ENCODE results near the gene DCANP1.

Gene DCANP1

GRCh38 chr5:135429301-135430134 lies 17.6 kb downstream of the DCANP1 start:
- TF ChIP-seq REST (IDR thresholded peaks at IDR 0.05; ENCODE audit: insufficient read depth in 1 of 2, low read depth in 2 of 2, low read length in 2 of 2) (no peak), FOXP2 (optimal IDR thresholded peaks at IDR 0.05; ENCODE audit: borderline replicate concordance, extremely low read depth, extremely low read length, insufficient read depth) (no peak), SIN3A (IDR thresholded peaks at IDR 0.05; ENCODE audit: borderline replicate concordance, insufficient read depth, low read length) (no peak), TAF1 (IDR thresholded peaks at IDR 0.05; ENCODE audit: borderline replicate concordance, insufficient read depth, low read length) (no peak), POLR2AphosphoS5 (IDR thresholded peaks at IDR 0.05; ENCODE audit: low read depth, low read length) (no peak)

- TF ChIP-seq SIN3A (IDR thresholded peaks at IDR 0.05; ENCODE audit: borderline replicate concordance, insufficient read depth, low read length), result no peak
- TF ChIP-seq TAF1 (IDR thresholded peaks at IDR 0.05; ENCODE audit: borderline replicate concordance, insufficient read depth, low read length), result no peak
- no peak for TF ChIP-seq POLR2AphosphoS5 (IDR thresholded peaks at IDR 0.05; ENCODE audit: low read depth, low read length)
- TF ChIP-seq FOXP2 (optimal IDR thresholded peaks at IDR 0.05; ENCODE audit: borderline replicate concordance, extremely low read depth, extremely low read length, insufficient read depth), result no peak
- TF ChIP-seq REST (IDR thresholded peaks at IDR 0.05; ENCODE audit: insufficient read depth in 1 of 2, low read depth in 2 of 2, low read length in 2 of 2), result no peak
These were observed 18.6 kb downstream of the DCANP1 start for GRCh38 chr5:135428586-135428985.

GRCh38 chr5:135426102-135427082 lies 20.8 kb downstream of the DCANP1 start:
- TF ChIP-seq TAF1 (IDR thresholded peaks at IDR 0.05; ENCODE audit: borderline replicate concordance, insufficient read depth, low read length), result no peak
- TF ChIP-seq FOXP2 (optimal IDR thresholded peaks at IDR 0.05; ENCODE audit: borderline replicate concordance, extremely low read depth, extremely low read length, insufficient read depth), result no peak
- no peak for TF ChIP-seq POLR2AphosphoS5 (IDR thresholded peaks at IDR 0.05; ENCODE audit: low read depth, low read length)
- TF ChIP-seq REST (IDR thresholded peaks at IDR 0.05; ENCODE audit: insufficient read depth in 1 of 2, low read depth in 2 of 2, low read length in 2 of 2), result no peak

DNA sequence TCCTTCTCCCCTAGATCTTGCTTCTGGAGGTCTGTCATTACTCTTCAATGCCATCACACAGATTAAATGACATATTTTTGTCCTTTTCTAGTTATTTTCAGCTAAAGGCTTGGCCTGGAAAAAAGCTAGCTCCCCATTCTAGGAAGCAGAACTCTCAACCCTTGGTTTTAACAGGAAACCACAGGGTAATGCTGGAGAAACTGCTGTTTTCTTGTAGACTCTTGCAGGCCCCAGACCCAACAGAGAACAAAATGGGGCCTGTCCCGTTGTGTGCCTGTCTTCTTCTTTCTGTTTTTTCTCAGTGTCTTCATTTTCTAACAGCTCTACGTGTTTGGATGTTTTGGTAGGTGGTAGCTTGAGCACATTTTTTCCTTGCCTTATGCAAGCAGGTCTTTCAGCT lies 21.5 kb downstream of the DCANP1 start:
- no peak for TF ChIP-seq SIN3A (IDR thresholded peaks at IDR 0.05; ENCODE audit: borderline replicate concordance, insufficient read depth, low read length)
- no peak for TF ChIP-seq REST (IDR thresholded peaks at IDR 0.05; ENCODE audit: insufficient read depth in 1 of 2, low read depth in 2 of 2, low read length in 2 of 2)
- TF ChIP-seq POLR2AphosphoS5 (IDR thresholded peaks at IDR 0.05; ENCODE audit: low read depth, low read length), result no peak
- no peak for TF ChIP-seq FOXP2 (optimal IDR thresholded peaks at IDR 0.05; ENCODE audit: borderline replicate concordance, extremely low read depth, extremely low read length, insufficient read depth)
- no peak for TF ChIP-seq TAF1 (IDR thresholded peaks at IDR 0.05; ENCODE audit: borderline replicate concordance, insufficient read depth, low read length)

Measured in PFSK-1 (cell line).